GM18951 (cell line): ENCODE data around the gene ZBTB20.

Source experiments
- POLR2A ChIP-seq: IDR thresholded peaks from 4 replicates; pipeline ENCODE4 v1.6.1; 2011; ENCODE audit warnings: mild to moderate bottlenecking; ENCODE audit not compliant: insufficient read length, insufficient read depth; ENCODE audit errors: extremely low read depth
- in situ Hi-C: fragments of 300-500 bp; cut with MboI; formaldehyde crosslinking; loops from one replicate; pipeline ENCODE4 v1.12.0; 2022; ENCODE audit warnings: low sequenced_read_pairs, mixed read lengths, inconsistent platforms; ENCODE audit not compliant: unreplicated experiment

ZBTB20 gene

GRCh38 chr3:114351123-114351821 lies 795.8 kb downstream of the ZBTB20 start:
- in situ Hi-C loops, result no loop called here
- TF ChIP-seq POLR2A, result no peak

GRCh38 chr3:114350690-114351089 lies 796.4 kb downstream of the ZBTB20 start:
- TF ChIP-seq POLR2A, result no peak
- in situ Hi-C loops, result no loop called here

GRCh38 chr3:114350271-114350670 lies 796.8 kb downstream of the ZBTB20 start:
- in situ Hi-C loops, result no loop called here
- no peak for TF ChIP-seq POLR2A

GRCh38 chr3:114344492-114344891 lies 802.6 kb downstream of the ZBTB20 start:
- TF ChIP-seq POLR2A, result no peak
- in situ Hi-C loops, result no loop called here

- no peak for TF ChIP-seq POLR2A
- in situ Hi-C loops, result no loop called here
Measured at GRCh38 chr3:114338651-114339357, 808.3 kb downstream of the ZBTB20 start.

DNA sequence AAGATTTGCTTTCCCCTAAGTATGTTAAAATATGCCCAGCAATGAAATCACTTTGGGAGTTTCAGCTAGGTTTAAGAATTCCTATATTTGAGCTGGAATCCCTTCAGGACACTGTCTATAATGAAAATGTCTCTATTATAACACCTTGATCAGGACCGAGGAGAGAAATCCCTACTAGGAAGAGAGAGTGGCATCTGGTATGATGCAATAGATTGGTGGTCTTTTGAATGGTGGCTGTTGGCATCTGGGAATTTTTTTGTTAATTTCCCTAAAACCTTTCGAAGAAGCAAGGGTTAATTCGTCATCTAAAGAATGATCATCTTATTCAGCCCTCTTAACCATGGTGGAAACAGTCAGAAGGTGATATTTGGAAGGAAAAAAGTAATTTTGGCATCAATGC lies 810.2 kb downstream of the ZBTB20 start:
- in situ Hi-C loops, result no loop called here
- TF ChIP-seq POLR2A, result no peak

DNA sequence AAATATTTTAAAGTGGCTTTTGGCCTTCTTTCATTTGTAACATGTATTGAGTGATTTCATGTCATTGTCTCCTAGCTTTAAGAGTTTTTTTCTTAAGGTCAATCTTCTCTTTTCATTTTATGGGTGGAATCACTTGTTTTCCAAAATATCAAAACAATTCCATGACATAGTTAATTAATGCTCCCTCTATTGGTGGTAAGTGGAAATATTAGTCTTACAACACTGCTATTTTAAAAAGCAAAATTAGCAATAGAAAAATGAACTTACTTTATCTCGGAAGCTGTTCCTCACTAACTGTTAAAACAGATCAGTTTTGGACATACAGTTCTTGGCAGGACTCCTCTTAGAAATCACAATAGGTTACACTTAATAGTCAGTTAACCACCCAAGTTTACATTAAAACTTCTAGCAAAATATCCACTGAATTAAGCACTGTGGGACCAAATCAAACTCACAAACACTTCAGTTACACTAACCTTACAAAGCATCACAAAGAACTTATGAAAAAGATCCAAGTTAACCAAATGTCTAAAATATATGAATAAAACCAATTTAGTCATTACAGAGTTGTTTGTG lies 810.9 kb downstream of the ZBTB20 start:
- no peak for TF ChIP-seq POLR2A
- in situ Hi-C loops, result no loop called here

- no peak for TF ChIP-seq POLR2A
Measured at GRCh38 chr3:114333923-114334240, 813.2 kb downstream of the ZBTB20 start.

GRCh38 chr3:114333180-114333922 lies 813.7 kb downstream of the ZBTB20 start:
- TF ChIP-seq POLR2A, result no peak
- in situ Hi-C loops, result no loop called here

More at GRCh38 chr3:114333923-114334240, 813.2 kb downstream of the ZBTB20 start:
- in situ Hi-C loops, result no loop called here

- no peak for TF ChIP-seq POLR2A
- in situ Hi-C loops, result no loop called here
Measured at GRCh38 chr3:114332342-114333179, 814.5 kb downstream of the ZBTB20 start.

DNA sequence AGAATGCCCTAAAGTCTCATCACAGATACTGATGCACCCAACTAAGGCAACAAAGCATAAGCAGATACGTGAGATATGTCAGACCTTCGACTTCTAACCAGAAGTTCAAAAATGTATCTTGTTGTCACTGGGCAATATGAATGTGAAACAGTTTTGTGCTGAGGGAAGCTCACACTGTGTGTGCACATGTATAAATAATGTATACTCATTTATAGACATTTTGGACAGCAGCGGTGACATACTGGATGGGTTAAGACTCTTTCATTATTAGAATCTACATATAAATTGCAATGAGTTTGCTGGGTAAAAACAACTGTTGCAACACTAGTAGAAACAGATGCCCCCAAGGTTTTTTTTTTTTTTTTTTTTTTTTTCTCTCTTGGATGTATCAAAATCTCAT lies 815.4 kb downstream of the ZBTB20 start:
- in situ Hi-C loops, result no loop called here
- TF ChIP-seq POLR2A, result no peak

DNA sequence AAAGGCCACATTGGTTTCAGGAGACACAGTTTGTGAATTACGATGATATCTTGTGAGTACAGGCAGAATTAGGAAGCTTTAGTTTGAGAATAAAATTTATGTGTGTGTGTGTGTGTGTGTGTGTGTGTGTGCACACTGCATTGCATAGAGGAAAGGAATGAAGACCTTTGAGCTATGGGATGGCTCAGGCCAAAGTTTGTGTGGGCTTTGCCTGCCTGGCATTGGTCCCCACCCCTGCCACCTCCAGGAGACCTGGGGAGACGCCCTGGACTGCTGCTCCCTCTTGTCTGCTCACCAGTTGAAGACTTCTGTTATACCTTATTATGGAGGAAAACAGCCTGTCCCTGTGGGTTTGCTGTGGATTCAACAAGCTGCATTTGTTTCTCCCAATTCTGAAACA lies 816.1 kb downstream of the ZBTB20 start:
- in situ Hi-C loops, result no loop called here
- TF ChIP-seq POLR2A, result no peak

DNA sequence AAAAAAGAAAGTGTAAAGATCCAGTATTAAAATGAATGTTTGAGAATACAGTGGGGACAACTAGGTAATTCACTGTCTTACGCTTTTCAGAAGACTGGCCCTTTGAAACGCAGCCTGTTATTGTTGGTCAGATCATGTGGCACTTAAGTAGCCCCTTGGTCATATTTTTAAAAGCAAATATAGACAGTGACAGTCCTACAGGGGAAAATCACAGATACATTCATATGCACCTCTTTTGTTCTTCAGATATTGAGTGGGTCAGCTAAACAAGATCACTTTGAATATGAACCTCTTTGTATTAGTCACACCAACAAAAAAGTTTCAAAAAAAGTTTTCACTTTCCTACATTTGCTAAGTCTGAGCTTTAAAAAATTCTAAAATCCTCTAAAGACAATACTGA lies 817.3 kb downstream of the ZBTB20 start:
- TF ChIP-seq POLR2A, result no peak
- in situ Hi-C loops, result no loop called here

GRCh38 chr3:114328345-114328744 lies 818.7 kb downstream of the ZBTB20 start:
- in situ Hi-C loops, result no loop called here
- no peak for TF ChIP-seq POLR2A
